Ovary (tissue), 9 donors: ENCODE data around the gene DISC1. TPM values are rescaled to one million over a fixed set of nuclear protein-coding genes. Genes with fewer than 3 reads are reported as not detected.
"Not testable (repeated sequence)": the region's sequence is repeated elsewhere in the genome, so short reads cannot be mapped to it uniquely, and the experiment has no call there.

Source experiments
- DNase-seq, 5 donors: peaks; one replicate each; pipeline ENCODE4 v3.0.0-alpha.2; 2019 to 2020
- H3K27ac ChIP-seq, 2 donors: fragments of 200-600 bp; one replicate each; pipeline versions ENCODE4 v1.5.1 to v1.8.0; 2019 to 2022
- H3K27me3 ChIP-seq: fragments of 200-600 bp; one replicate; pipeline ENCODE4 v1.8.0; 2022
- H3K36me3 ChIP-seq: fragments of 200-600 bp; sonication (generic); one replicate; pipeline ENCODE4 v1.5.1; 2019
- H3K4me1 ChIP-seq: one replicate; pipeline ENCODE4 v1.8.1; 2013; ENCODE audit warnings: mild to moderate bottlenecking, moderate library complexity; ENCODE audit not compliant: insufficient read depth
- H3K4me3 ChIP-seq: fragments of 200-600 bp; sonication (generic); one replicate; pipeline ENCODE4 v1.5.1; 2017
- H3K9me3 ChIP-seq, 2 donors: fragments of 200-600 bp in 1 of 2; sonication (generic) in 1 of 2; one replicate each; pipeline versions ENCODE4 v1.5.1 to v1.8.1; 2013 to 2019; ENCODE audit warnings: mild to moderate bottlenecking in 1 of 2, moderate library complexity in 1 of 2
- CTCF ChIP-seq, 3 donors: fragments of 450-650 bp in 2 of 3; fragments of 200-600 bp in 1 of 3; IDR thresholded peaks; one replicate each; pipeline versions ENCODE4 v1.5.1 to v1.8.0; 2016 to 2022; ENCODE audit warnings: antibody characterized with exemption in 3 of 3, mild to moderate bottlenecking in 1 of 3
- EP300 ChIP-seq: sonication (generic); formaldehyde crosslinking; IDR thresholded peaks from one replicate; pipeline ENCODE4 v1.6.1; 2017; ENCODE audit warnings: antibody characterized with exemption
- POLR2A ChIP-seq: fragments of 450-650 bp; IDR thresholded peaks from one replicate; pipeline ENCODE4 v1.6.1; 2017; ENCODE audit warnings: antibody characterized with exemption, mild to moderate bottlenecking, moderate library complexity
- WGBS, 3 donors: extraction: QIAGEN DNeasy Blood & Tissue Kit in 1 of 3; methylation state at CpG; one replicate each; pipeline versions ENCODE4 v1.1.5 to v1.1.7; 2013 to 2017; 5-methylcytosine and 5-hydroxymethylcytosine counted together
- intact Hi-C, 4 donors: fragments of 100-400 bp; cut with DNase I; formaldehyde crosslinking; loops; one replicate each; pipeline versions ENCODE4 v1.11.0 to v1.15.1; 2022 to 2023
- polyA plus RNA-seq, 2 donors: library from polyadenylated mRNA; stranded (reverse); fragments of 200-250 nt in 1 of 2; fragments of 350-450 nt in 1 of 2; fragmentation: Illumina TruSeq in 1 of 2; extraction: RNeasy Lipid Tissue Mini Kit (QIAGEN cat#74804) in 1 of 2; gene quantifications; one replicate each; pipeline ENCODE4 v1.2.3, GENCODE V29; 2013 to 2014
- total RNA-seq, 7 donors: library from RNA; depleted of rRNA in 2 of 7; stranded (reverse); fragments of >200 nt in 2 of 7; fragmentation: NEBNext Ultra II Directional in 3 of 7; extraction: Animal tissue kit (Norgen Biotek cat#: 25700) in 3 of 7; gene quantifications; one replicate each; pipeline versions ENCODE4 v1.1.0 to v1.2.4, GENCODE V29; 2016 to 2023
- donor health status: DM: no; HTN: no; CAD: no; lungs with moderate emphysema.
- donor health status: DM: no; HTN: no; CAD: no.
- donor health status: Bipolar disorder and iron deficiency.
- donor health status: DM: yes; HTN: yes; CAD: no.
- donor health status: DM: no; HTN: no; CAD: no.
- donor health status: DM: yes; HTN: yes; CAD: no.

DISC1 gene
- total and polyA plus RNA-seq, 9 donors = 3.0 to 24.3 (median 13.0) TPM

GRCh38 chr1:231896806-231897205 is 270.2 kb downstream of the DISC1 start:
- intact Hi-C loops = no loop called here
- no peaks in the 10 kb centered on the region for H3K36me3 ChIP-seq
- no peak for DNase-seq
- TF ChIP-seq EP300 (no peak), POLR2A (no peak), CTCF (IDR thresholded peaks at IDR 0.05) (no peak)
- no peaks in the 10 kb centered on the region for H3K9me3 ChIP-seq
- H3K27ac ChIP-seq = no peak overlapping the region
- peaks cover 1% of the 10 kb centered on the region for H3K4me1 ChIP-seq
- H3K27me3 ChIP-seq = no peaks in the 10 kb centered on the region
- no peak overlapping the region for H3K4me3 ChIP-seq
- WGBS, 3 donors = 96 to 98% (median 97%) methylated on average over 4 of the region's 4 CpGs

GRCh38 chr1:231899046-231899445 is 272.5 kb downstream of the DISC1 start:
- no peak for TF ChIP-seq EP300
- no peak for TF ChIP-seq CTCF (IDR thresholded peaks at IDR 0.05)
- no peak for TF ChIP-seq POLR2A
- Histone ChIP-seq H3K27me3 (no peaks in the 10 kb centered on the region), H3K36me3 (no peaks in the 10 kb centered on the region), H3K27ac (no peak overlapping the region), H3K4me3 (no peak overlapping the region), H3K4me1 (peaks cover 1% of the 10 kb centered on the region), H3K9me3 (no peaks in the 10 kb centered on the region)
- WGBS, 3 donors = 93 to 98% (median 97%) methylated on average over 2 of the region's 2 CpGs
- no peak for DNase-seq
- intact Hi-C loops = no loop called here

GRCh38 chr1:231899713-231900435 is 273.3 kb downstream of the DISC1 start:
- H3K36me3 ChIP-seq = no peaks in the 10 kb centered on the region
- 64 to 73% (median 67%) methylated on average over 9 of the region's 9 CpGs for WGBS, 3 donors
- no peak overlapping the region for H3K27ac ChIP-seq
- intact Hi-C loops = no loop called here
- H3K9me3 ChIP-seq = no peaks in the 10 kb centered on the region
- peaks cover 1% of the 10 kb centered on the region for H3K4me1 ChIP-seq
- TF ChIP-seq EP300 (no peak), CTCF (IDR thresholded peaks at IDR 0.05) (no peak), POLR2A (no peak)
- no peaks in the 10 kb centered on the region for H3K27me3 ChIP-seq
- DNase-seq = no peak
- no peak overlapping the region for H3K4me3 ChIP-seq

DNA sequence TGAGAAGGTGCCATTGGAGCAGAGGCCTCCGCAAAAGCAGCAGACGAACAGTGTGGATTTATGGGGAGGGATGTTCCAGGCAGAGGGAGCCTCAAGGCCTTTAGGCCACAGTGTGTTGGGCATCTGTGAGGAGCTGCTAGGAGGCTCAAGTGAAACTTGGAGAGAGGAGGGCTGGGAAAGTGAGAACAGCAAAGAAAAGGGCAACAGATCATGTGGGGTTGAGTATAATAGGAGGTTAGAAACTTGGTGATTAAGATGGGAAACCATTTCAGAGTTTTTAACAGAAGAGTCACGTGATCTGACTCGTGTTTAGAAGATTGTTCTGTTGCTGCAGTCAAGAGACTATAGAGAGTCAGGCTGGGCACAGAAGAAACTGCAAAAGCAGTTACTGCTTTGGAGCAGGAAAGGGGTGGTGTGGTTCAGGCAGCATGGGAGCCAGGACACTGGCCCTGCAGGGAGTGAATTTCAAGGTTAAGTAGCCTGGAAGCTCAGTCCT is 277.0 kb downstream of the DISC1 start:
- DNase-seq = no peak
- Histone ChIP-seq H3K27me3 (no peaks in the 10 kb centered on the region), H3K4me1 (no peaks in the 10 kb centered on the region), H3K36me3 (no peaks in the 10 kb centered on the region), H3K4me3 (no peak overlapping the region), H3K9me3 (no peaks in the 10 kb centered on the region), H3K27ac (no peak overlapping the region)
- intact Hi-C loops = no loop called here
- 94 to 96% (median 94%) methylated on average over 4 of the region's 4 CpGs for WGBS, 3 donors
- TF ChIP-seq EP300 (no peak), POLR2A (no peak)

DNA sequence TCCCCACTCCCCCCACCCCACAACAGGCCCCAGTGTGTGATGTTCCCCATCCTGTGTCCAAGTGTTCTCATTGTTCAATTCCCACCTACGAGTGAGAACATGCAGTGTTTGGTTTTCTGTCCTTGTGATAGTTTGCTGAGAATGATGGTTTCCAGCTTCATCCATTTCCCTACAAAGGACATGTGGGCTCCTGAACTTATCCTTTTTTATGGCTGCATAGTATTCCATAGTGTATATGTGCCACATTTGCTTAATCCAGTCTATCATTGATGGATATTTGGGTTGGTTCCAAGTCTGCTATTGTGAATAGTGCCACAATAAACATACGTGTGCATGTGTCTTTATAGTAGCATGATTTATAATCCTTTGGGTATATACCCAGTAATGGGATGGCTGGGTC is 280.7 kb downstream of the DISC1 start:
- intact Hi-C loops, H3K27ac ChIP-seq, H3K4me3 ChIP-seq, H3K9me3 ChIP-seq, H3K4me1 ChIP-seq, H3K36me3 ChIP-seq, H3K27me3 ChIP-seq, DNase-seq: not testable (repeated sequence)
- WGBS, 3 donors = 91 to 100% (median 100%) methylated on average over 2 of the region's 2 CpGs
